Mucosa of rectum (tissue), 2 donors: ENCODE measurements around the gene PALLD.
"Not testable (repeated sequence)": the region's sequence is repeated elsewhere in the genome, so short reads cannot be mapped to it uniquely, and the experiment has no call there.

Experiments used
- H3K27ac ChIP-seq, 2 donors: one replicate each; pipeline ENCODE4 v1.7.0; 2013; ENCODE audit warnings: inconsistent platforms in 2 of 2, low read depth in 2 of 2, low read length in 2 of 2
- H3K27me3 ChIP-seq, 2 donors: one replicate each; pipeline ENCODE4 v1.7.0; 2013; ENCODE audit warnings: low read length in 2 of 2; ENCODE audit not compliant: control insufficient read depth in 2 of 2, insufficient read depth in 2 of 2
- H3K36me3 ChIP-seq, 2 donors: one replicate each; pipeline ENCODE4 v1.7.0; 2013; ENCODE audit warnings: low read length in 2 of 2; ENCODE audit not compliant: control insufficient read depth in 2 of 2, insufficient read depth in 2 of 2
- H3K4me1 ChIP-seq, 2 donors: one replicate each; pipeline ENCODE4 v1.7.0; 2013; ENCODE audit warnings: low read length in 2 of 2, mild to moderate bottlenecking in 1 of 2; ENCODE audit not compliant: control insufficient read depth in 2 of 2, insufficient read depth in 2 of 2
- H3K4me3 ChIP-seq, 2 donors: one replicate each; pipeline ENCODE4 v1.7.0; 2013; ENCODE audit warnings: low read length in 2 of 2
- H3K9ac ChIP-seq, 2 donors: one replicate each; pipeline ENCODE4 v1.7.0; 2013; ENCODE audit warnings: low read length in 2 of 2, low read depth in 1 of 2, mild to moderate bottlenecking in 1 of 2
- H3K9me3 ChIP-seq, 2 donors: one replicate each; pipeline ENCODE4 v1.7.0; 2013; ENCODE audit warnings: low read length in 2 of 2; ENCODE audit not compliant: control insufficient read depth in 2 of 2
- donor health status: healthy.
- donor health status: Normal muscosa, but diverticular disease.

PALLD gene

GRCh38 chr4:168717847-168718246, 221.0 kb downstream of the PALLD start:
- no peak overlapping the region for H3K27ac ChIP-seq
- H3K4me1 ChIP-seq: peaks cover 0 to 3% of the 10 kb centered on the region in 2 donors

GRCh38 chr4:168719725-168720124, 222.9 kb downstream of the PALLD start:
- Histone ChIP-seq H3K9me3 (no peaks in the 10 kb centered on the region), H3K27ac (no peak overlapping the region), H3K9ac (no peak overlapping the region), H3K36me3 (peaks cover 4% of the 10 kb centered on the region in 2 donors), H3K4me1 (peaks cover 0 to 3% of the 10 kb centered on the region in 2 donors), H3K4me3 (no peak overlapping the region), H3K27me3 (no peaks in the 10 kb centered on the region)

More at GRCh38 chr4:168717847-168718246, 221.0 kb downstream of the PALLD start:
- H3K27me3 ChIP-seq: no peaks in the 10 kb centered on the region
- H3K9ac ChIP-seq: no peak overlapping the region
- H3K4me3 ChIP-seq: no peak overlapping the region
- H3K36me3 ChIP-seq: peaks cover 4% of the 10 kb centered on the region in 2 donors
- H3K9me3 ChIP-seq: no peaks in the 10 kb centered on the region

GRCh38 chr4:168720396-168720900, 223.6 kb downstream of the PALLD start:
- Histone ChIP-seq H3K9me3 (no peaks in the 10 kb centered on the region), H3K27me3 (no peaks in the 10 kb centered on the region), H3K9ac (no peak overlapping the region), H3K36me3 (peaks cover 2 to 4% of the 10 kb centered on the region in 2 donors), H3K4me3 (no peak overlapping the region), H3K4me1 (peaks cover 0 to 3% of the 10 kb centered on the region in 2 donors), H3K27ac (no peak overlapping the region)

- Histone ChIP-seq H3K27me3 (no peaks in the 10 kb centered on the region), H3K27ac (no peak overlapping the region), H3K36me3 (peaks cover 0 to 2% of the 10 kb centered on the region in 2 donors)
Measured at GRCh38 chr4:168722391-168722790, 225.5 kb downstream of the PALLD start.

GRCh38 chr4:168723020-168723419, 226.2 kb downstream of the PALLD start:
- Histone ChIP-seq H3K27me3 (no peaks in the 10 kb centered on the region), H3K9me3 (no peaks in the 10 kb centered on the region), H3K36me3 (peaks cover 0 to 2% of the 10 kb centered on the region in 2 donors), H3K27ac (no peak overlapping the region), H3K4me3 (no peak overlapping the region), H3K9ac (no peak overlapping the region), H3K4me1 (no peaks in the 10 kb centered on the region)

More at GRCh38 chr4:168722391-168722790, 225.5 kb downstream of the PALLD start:
- H3K9ac ChIP-seq: no peak overlapping the region
- no peak overlapping the region for H3K4me3 ChIP-seq
- peaks cover 0 to 3% of the 10 kb centered on the region in 2 donors for H3K4me1 ChIP-seq
- no peaks in the 10 kb centered on the region for H3K9me3 ChIP-seq

GRCh38 chr4:168723569-168723968, 226.7 kb downstream of the PALLD start:
- Histone ChIP-seq H3K4me1 (no peaks in the 10 kb centered on the region), H3K9me3 (no peaks in the 10 kb centered on the region), H3K27ac (no peak overlapping the region), H3K27me3 (no peaks in the 10 kb centered on the region), H3K9ac (no peak overlapping the region), H3K36me3 (peaks cover 0 to 2% of the 10 kb centered on the region in 2 donors), H3K4me3 (no peak overlapping the region)

- Histone ChIP-seq H3K36me3 (peaks cover 0 to 2% of the 10 kb centered on the region in 2 donors), H3K9me3 (no peaks in the 10 kb centered on the region), H3K4me3 (no peak overlapping the region), H3K27me3 (no peaks in the 10 kb centered on the region), H3K4me1 (no peaks in the 10 kb centered on the region), H3K9ac (no peak overlapping the region), H3K27ac (no peak overlapping the region)
Measured at GRCh38 chr4:168724243-168724642, 227.4 kb downstream of the PALLD start.

GRCh38 chr4:168724686-168725411, 228.0 kb downstream of the PALLD start:
- peaks cover 0 to 1% of the 10 kb centered on the region in 2 donors for H3K36me3 ChIP-seq
- no peak overlapping the region for H3K4me3 ChIP-seq
- H3K4me1 ChIP-seq: no peaks in the 10 kb centered on the region
- H3K9ac ChIP-seq: no peak overlapping the region
- H3K27ac ChIP-seq: no peak overlapping the region
- no peaks in the 10 kb centered on the region for H3K9me3 ChIP-seq
- no peaks in the 10 kb centered on the region for H3K27me3 ChIP-seq

- no peak overlapping the region for H3K27ac ChIP-seq
- no peaks in the 10 kb centered on the region for H3K4me1 ChIP-seq
- no peaks in the 10 kb centered on the region for H3K27me3 ChIP-seq
- H3K36me3 ChIP-seq: no peaks in the 10 kb centered on the region
- H3K9ac ChIP-seq: no peak overlapping the region
- no peak overlapping the region for H3K4me3 ChIP-seq
- H3K9me3 ChIP-seq: no peaks in the 10 kb centered on the region
Measured at GRCh38 chr4:168725930-168726329, 229.1 kb downstream of the PALLD start.

- H3K9ac ChIP-seq, H3K27ac ChIP-seq, H3K27me3 ChIP-seq, H3K36me3 ChIP-seq, H3K4me3 ChIP-seq, H3K4me1 ChIP-seq, H3K9me3 ChIP-seq: not testable (repeated sequence)
Measured at GRCh38 chr4:168727181-168727580, 230.3 kb downstream of the PALLD start.
